Activated naive CD8-positive, alpha-beta T cell treated with anti-CD3 and anti-CD28 coated beads, Interleukin-2, amount 10 ng/mL, durations not matched to agents 7 days and 5 days (primary cell): Measurements from ENCODE around the gene GDPD4. TPM values are rescaled to one million over a fixed set of nuclear protein-coding genes. Genes with fewer than 3 reads are reported as not detected.

ENCODE experiments used
- ATAC-seq: fragments of 150-1000 bp; cut with Tn5 transposase; one replicate; pipeline ENCODE4 v1.10.0; 2021; ENCODE audit warnings: low read depth, moderate library complexity
- POLR2A ChIA-PET: fragments of 350-600 bp; sonication (Branson Sonifier 250); formaldehyde crosslinking; loops from one replicate; lab custom pipeline; 2021; ENCODE audit warnings: antibody characterized with exemption; lab: Charles Lee
- DNase-seq: peaks from one replicate; pipeline ENCODE4 v3.0.0; 2021
- H3K27ac Mint-ChIP-seq: one replicate; pipeline ENCODE4 v1.8.0; 2022; ENCODE audit warnings: mild to moderate bottlenecking, mixed read lengths
- H3K27me3 Mint-ChIP-seq: one replicate; pipeline ENCODE4 v1.8.0; 2022; ENCODE audit warnings: mild to moderate bottlenecking, moderate library complexity, mixed read lengths
- H3K36me3 Mint-ChIP-seq: one replicate; pipeline ENCODE4 v1.8.0; 2021; ENCODE audit warnings: mild to moderate bottlenecking, mixed read lengths
- H3K4me1 Mint-ChIP-seq: one replicate; pipeline ENCODE4 v1.8.0; 2021; ENCODE audit warnings: mixed read lengths
- H3K4me3 Mint-ChIP-seq: one replicate; pipeline ENCODE4 v1.8.0; 2022; ENCODE audit warnings: mild to moderate bottlenecking, moderate library complexity, mixed read lengths
- H3K9me3 Mint-ChIP-seq: one replicate; pipeline ENCODE4 v1.8.0; 2021; ENCODE audit warnings: mixed read lengths
- total RNA-seq, 2 experiments: library from RNA; stranded (reverse); gene quantifications; one replicate each; pipeline ENCODE4 v1.2.3, GENCODE V29; 2021

Gene GDPD4
- total RNA-seq, 2 experiments from 2014 or later = not detected

- no peak for ATAC-seq
- H3K27ac Mint-ChIP-seq = no peak overlapping the region
Observed at GRCh38 chr11:77213029-77213579, 88.4 kb downstream of the GDPD4 start.

GRCh38 chr11:77212314-77213007 lies 89.0 kb downstream of the GDPD4 start:
- no peaks in the 10 kb centered on the region for H3K36me3 Mint-ChIP-seq
- no peak overlapping the region for H3K27ac Mint-ChIP-seq
- POLR2A ChIA-PET = no interaction called here
- H3K4me3 Mint-ChIP-seq = no peak overlapping the region
- no peaks in the 10 kb centered on the region for H3K9me3 Mint-ChIP-seq
- H3K27me3 Mint-ChIP-seq = peaks cover 6% of the 10 kb centered on the region
- no peaks in the 10 kb centered on the region for H3K4me1 Mint-ChIP-seq
- DNase-seq = peak; percentile 21
- ATAC-seq = no peak

More at GRCh38 chr11:77213029-77213579, 88.4 kb downstream of the GDPD4 start:
- POLR2A ChIA-PET = no interaction called here
- H3K4me1 Mint-ChIP-seq = no peaks in the 10 kb centered on the region
- H3K36me3 Mint-ChIP-seq = no peaks in the 10 kb centered on the region
- H3K4me3 Mint-ChIP-seq = no peak overlapping the region
- DNase-seq = no peak
- peaks cover 6% of the 10 kb centered on the region for H3K27me3 Mint-ChIP-seq
- H3K9me3 Mint-ChIP-seq = no peaks in the 10 kb centered on the region

- POLR2A ChIA-PET = no interaction called here
- Mint-ChIP-seq H3K4me1 (no peaks in the 10 kb centered on the region), H3K36me3 (no peaks in the 10 kb centered on the region), H3K27me3 (peaks cover 3% of the 10 kb centered on the region), H3K9me3 (no peaks in the 10 kb centered on the region), H3K27ac (no peak overlapping the region), H3K4me3 (no peak overlapping the region)
- peak; percentile 17 for DNase-seq
- no peak for ATAC-seq
Observed at GRCh38 chr11:77211594-77212251, 89.8 kb downstream of the GDPD4 start.

GRCh38 chr11:77211040-77211451 lies 90.4 kb downstream of the GDPD4 start:
- Mint-ChIP-seq H3K4me1 (no peaks in the 10 kb centered on the region), H3K36me3 (no peaks in the 10 kb centered on the region), H3K4me3 (no peak overlapping the region), H3K9me3 (no peaks in the 10 kb centered on the region), H3K27me3 (peaks cover 7% of the 10 kb centered on the region), H3K27ac (no peak overlapping the region)
- POLR2A ChIA-PET = no interaction called here
- DNase-seq (peak; percentile 17), ATAC-seq (no peak)

- POLR2A ChIA-PET = no interaction called here
- H3K27me3 Mint-ChIP-seq = peaks cover 3% of the 10 kb centered on the region
- no peaks in the 10 kb centered on the region for H3K4me1 Mint-ChIP-seq
- H3K9me3 Mint-ChIP-seq = no peaks in the 10 kb centered on the region
- no peaks in the 10 kb centered on the region for H3K36me3 Mint-ChIP-seq
- H3K27ac Mint-ChIP-seq = no peak overlapping the region
- H3K4me3 Mint-ChIP-seq = no peak overlapping the region
- DNase-seq (no peak), ATAC-seq (no peak)
Observed at GRCh38 chr11:77209663-77210062, 91.8 kb downstream of the GDPD4 start.

GRCh38 chr11:77208535-77208934 lies 93.0 kb downstream of the GDPD4 start:
- H3K9me3 Mint-ChIP-seq = no peaks in the 10 kb centered on the region
- DNase-seq = peak; percentile 15
- no peak overlapping the region for H3K27ac Mint-ChIP-seq
- H3K27me3 Mint-ChIP-seq = peaks cover 3% of the 10 kb centered on the region
- no peaks in the 10 kb centered on the region for H3K4me1 Mint-ChIP-seq
- H3K36me3 Mint-ChIP-seq = no peaks in the 10 kb centered on the region
- POLR2A ChIA-PET = no interaction called here
- no peak overlapping the region for H3K4me3 Mint-ChIP-seq
- no peak for ATAC-seq

- Mint-ChIP-seq H3K4me1 (no peaks in the 10 kb centered on the region), H3K4me3 (no peak overlapping the region), H3K9me3 (no peaks in the 10 kb centered on the region), H3K27ac (no peak overlapping the region), H3K36me3 (no peaks in the 10 kb centered on the region), H3K27me3 (peaks cover 3% of the 10 kb centered on the region)
- POLR2A ChIA-PET = no interaction called here
- ATAC-seq (no peak), DNase-seq (peak; percentile 17)
Observed at GRCh38 chr11:77207618-77208313, 93.7 kb downstream of the GDPD4 start.

GRCh38 chr11:77207019-77207485 lies 94.4 kb downstream of the GDPD4 start:
- Mint-ChIP-seq H3K27me3 (peaks cover 3% of the 10 kb centered on the region), H3K9me3 (no peaks in the 10 kb centered on the region), H3K4me1 (no peaks in the 10 kb centered on the region), H3K4me3 (no peak overlapping the region), H3K36me3 (no peaks in the 10 kb centered on the region), H3K27ac (no peak overlapping the region)
- POLR2A ChIA-PET = no interaction called here
- DNase-seq (peak; percentile 19), ATAC-seq (no peak)

- no peak overlapping the region for H3K4me3 Mint-ChIP-seq
- H3K36me3 Mint-ChIP-seq = no peaks in the 10 kb centered on the region
- H3K4me1 Mint-ChIP-seq = no peaks in the 10 kb centered on the region
- H3K9me3 Mint-ChIP-seq = no peaks in the 10 kb centered on the region
- H3K27ac Mint-ChIP-seq = peak overlapping the region; percentile 20
- DNase-seq (peak; percentile 15), ATAC-seq (no peak)
- POLR2A ChIA-PET = no interaction called here
- H3K27me3 Mint-ChIP-seq = peaks cover 3% of the 10 kb centered on the region
Observed at GRCh38 chr11:77206264-77207018, 95.0 kb downstream of the GDPD4 start.

GRCh38 chr11:77205467-77206263 lies 95.8 kb downstream of the GDPD4 start:
- Mint-ChIP-seq H3K27me3 (peaks cover 3% of the 10 kb centered on the region), H3K4me3 (no peak overlapping the region), H3K4me1 (no peaks in the 10 kb centered on the region), H3K27ac (no peak overlapping the region), H3K9me3 (no peaks in the 10 kb centered on the region), H3K36me3 (no peaks in the 10 kb centered on the region)
- ATAC-seq (no peak), DNase-seq (peak; percentile 21)
- POLR2A ChIA-PET = no interaction called here

- Mint-ChIP-seq H3K9me3 (no peaks in the 10 kb centered on the region), H3K36me3 (no peaks in the 10 kb centered on the region), H3K27me3 (peaks cover 3% of the 10 kb centered on the region), H3K27ac (no peak overlapping the region), H3K4me3 (no peak overlapping the region), H3K4me1 (no peaks in the 10 kb centered on the region)
- ATAC-seq = no peak
- POLR2A ChIA-PET = no interaction called here
- no peak for DNase-seq
Observed at GRCh38 chr11:77204754-77205466, 96.6 kb downstream of the GDPD4 start.
